MCF 10A (cell line): Measurements from ENCODE around the gene LDHAL6B. TPM values are rescaled to one million over a fixed set of nuclear protein-coding genes. Genes with fewer than 3 reads are reported as not detected.
A peak's percentile ranks its signal among the peaks of the same experiment; 100 is the strongest.

Experiments used
- BruUV-seq: library from RNA; stranded (reverse); fragments of 400-500 nt; replicated peaks from 2 replicates; lab custom pipeline; 2021; lab: Mats Ljungman, UMichigan
- CTCF ChIA-PET: fragments of 300-600 bp; sonication (Branson Sonifier 250); formaldehyde crosslinking; extraction: SDS; loops from one replicate; lab custom pipeline; 2021; ENCODE audit warnings: antibody characterized with exemption, inconsistent platforms; lab: Yijun Ruan, JAX
- POLR2A ChIA-PET: fragments of 300-600, 350-650 bp; sonication (Branson Sonifier 250); formaldehyde crosslinking; extraction: SDS; loops from one replicate; lab custom pipeline; 2020; ENCODE audit warnings: antibody characterized with exemption, inconsistent platforms; lab: Yijun Ruan, JAX
- DNase-seq: peaks from one replicate; pipeline ENCODE4 v3.0.0-alpha.2; 2018; ENCODE audit not compliant: unreplicated experiment
- H3K27ac Mint-ChIP-seq: one replicate; pipeline ENCODE4 v1.8.0; 2022; ENCODE audit warnings: mild to moderate bottlenecking, low read depth, mixed read lengths; ENCODE audit not compliant: unreplicated experiment
- H3K27me3 Mint-ChIP-seq: one replicate; pipeline ENCODE4 v1.8.0; 2022; ENCODE audit warnings: mixed read lengths; ENCODE audit not compliant: insufficient read depth, unreplicated experiment
- H3K36me3 Mint-ChIP-seq: one replicate; pipeline ENCODE4 v1.8.0; 2022; ENCODE audit warnings: mild to moderate bottlenecking, moderate library complexity, mixed read lengths; ENCODE audit not compliant: insufficient read depth, unreplicated experiment
- H3K4me1 Mint-ChIP-seq: one replicate; pipeline ENCODE4 v1.8.0; 2022; ENCODE audit warnings: mixed read lengths; ENCODE audit not compliant: insufficient read depth, unreplicated experiment
- H3K4me3 Mint-ChIP-seq: one replicate; pipeline ENCODE4 v1.8.0; 2022; ENCODE audit warnings: mild to moderate bottlenecking, moderate library complexity, mixed read lengths; ENCODE audit not compliant: unreplicated experiment
- H3K9me3 Mint-ChIP-seq: one replicate; pipeline ENCODE4 v1.8.0; 2022; ENCODE audit warnings: mixed read lengths; ENCODE audit not compliant: unreplicated experiment
- intact Hi-C: fragments of 100-400 bp; cut with micrococcal nuclease; formaldehyde crosslinking; loops from 2 replicates; pipeline ENCODE4 v1.14.1; 2022
- total RNA-seq: library from RNA; stranded (reverse); gene quantifications from 2 replicates; pipeline ENCODE4 v1.2.3, GENCODE V29; 2022
- TF ChIP-seq, protein P1 (sequence below): fragments of 200-600 bp; IDR thresholded peaks from one replicate; pipeline ENCODE4 v1.8.0; 2022; ENCODE audit warnings: antibody characterized with exemption, mild to moderate bottlenecking; ENCODE audit not compliant: unreplicated experiment

LDHAL6B gene
- total RNA-seq, 1 experiment from 2014 or later = not detected

DNA sequence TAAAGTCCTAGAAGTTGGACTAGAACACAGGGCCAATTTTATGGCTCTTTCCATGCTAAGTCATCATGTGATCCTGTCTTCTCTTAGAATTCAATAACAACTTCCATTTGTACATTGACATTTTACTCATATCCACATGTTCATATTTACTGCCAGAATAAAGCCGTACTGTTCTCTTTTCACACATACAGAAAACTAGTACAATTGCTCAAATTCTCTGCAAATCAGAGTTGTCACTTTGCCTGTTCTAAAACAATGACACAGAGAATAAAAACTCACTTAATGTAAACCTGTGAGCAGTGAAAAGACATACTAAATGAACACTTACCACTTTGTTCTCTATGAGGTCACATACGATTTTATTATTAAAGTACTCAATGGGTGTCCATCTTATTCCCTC is 3.5 kb downstream of the LDHAL6B start:
- TF ChIP-seq, protein P1, sequence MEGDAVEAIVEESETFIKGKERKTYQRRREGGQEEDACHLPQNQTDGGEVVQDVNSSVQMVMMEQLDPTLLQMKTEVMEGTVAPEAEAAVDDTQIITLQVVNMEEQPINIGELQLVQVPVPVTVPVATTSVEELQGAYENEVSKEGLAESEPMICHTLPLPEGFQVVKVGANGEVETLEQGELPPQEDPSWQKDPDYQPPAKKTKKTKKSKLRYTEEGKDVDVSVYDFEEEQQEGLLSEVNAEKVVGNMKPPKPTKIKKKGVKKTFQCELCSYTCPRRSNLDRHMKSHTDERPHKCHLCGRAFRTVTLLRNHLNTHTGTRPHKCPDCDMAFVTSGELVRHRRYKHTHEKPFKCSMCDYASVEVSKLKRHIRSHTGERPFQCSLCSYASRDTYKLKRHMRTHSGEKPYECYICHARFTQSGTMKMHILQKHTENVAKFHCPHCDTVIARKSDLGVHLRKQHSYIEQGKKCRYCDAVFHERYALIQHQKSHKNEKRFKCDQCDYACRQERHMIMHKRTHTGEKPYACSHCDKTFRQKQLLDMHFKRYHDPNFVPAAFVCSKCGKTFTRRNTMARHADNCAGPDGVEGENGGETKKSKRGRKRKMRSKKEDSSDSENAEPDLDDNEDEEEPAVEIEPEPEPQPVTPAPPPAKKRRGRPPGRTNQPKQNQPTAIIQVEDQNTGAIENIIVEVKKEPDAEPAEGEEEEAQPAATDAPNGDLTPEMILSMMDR = no peak
- H3K36me3 Mint-ChIP-seq = peaks cover 77% of the 10 kb centered on the region
- CTCF ChIA-PET = no interaction called here
- no peaks in the 10 kb centered on the region for H3K4me1 Mint-ChIP-seq
- no peaks in the 10 kb centered on the region for H3K27me3 Mint-ChIP-seq
- POLR2A ChIA-PET = no interaction called here
- no peak overlapping the region for H3K4me3 Mint-ChIP-seq
- no peaks in the 10 kb centered on the region for H3K9me3 Mint-ChIP-seq
- DNase-seq = no peak
- intact Hi-C loops = no loop called here
- no peak overlapping the region for H3K27ac Mint-ChIP-seq
- BruUV-seq = no TSS peak

- no TSS peak for BruUV-seq
- TF ChIP-seq, protein P1 = no peak
- Mint-ChIP-seq H3K4me1 (no peaks in the 10 kb centered on the region), H3K27me3 (no peaks in the 10 kb centered on the region), H3K36me3 (peaks cover 70% of the 10 kb centered on the region), H3K4me3 (no peak overlapping the region), H3K9me3 (no peaks in the 10 kb centered on the region), H3K27ac (no peak overlapping the region)
- intact Hi-C loops = no loop called here
- ChIA-PET POLR2A (no interaction called here), CTCF (interaction anchor here (2.3 kb wide), 1 partner anchor 30 kb away, joined by 4 read pairs; no protein-coding TSS in a partner anchor)
- no peak for DNase-seq
These were observed 10.3 kb downstream of the LDHAL6B start for GRCh38 chr15:59216911-59217310.

- TF ChIP-seq, protein P1 = no peak
- ChIA-PET POLR2A (no interaction called here), CTCF (interaction anchor here (0.5 to 2.3 kb wide), 3 partner anchors 29 to 1359 kb away, joined by 3 to 4 read pairs (median 4); no protein-coding TSS in a partner anchor)
These were observed 11.3 kb downstream of the LDHAL6B start for GRCh38 chr15:59217876-59218498.

GRCh38 chr15:59218710-59219109 is 12.1 kb downstream of the LDHAL6B start:
- TF ChIP-seq, protein P1 = no peak
- Mint-ChIP-seq H3K4me1 (no peaks in the 10 kb centered on the region), H3K9me3 (no peaks in the 10 kb centered on the region), H3K27ac (peak overlapping the region; percentile 10), H3K4me3 (no peak overlapping the region), H3K36me3 (peaks cover 74% of the 10 kb centered on the region), H3K27me3 (no peaks in the 10 kb centered on the region)
- ChIA-PET CTCF (interaction anchor here (1.3 kb wide), 1 partner anchor 28 kb away, joined by 3 read pairs; no protein-coding TSS in a partner anchor), POLR2A (interaction anchor here (0.6 kb wide), 1 partner anchor 34 kb away, joined by 3 read pairs; no protein-coding TSS in a partner anchor)
- no TSS peak for BruUV-seq
- DNase-seq = no peak
- intact Hi-C loops = no loop called here

More at GRCh38 chr15:59217876-59218498, 11.3 kb downstream of the LDHAL6B start:
- Mint-ChIP-seq H3K27me3 (no peaks in the 10 kb centered on the region), H3K36me3 (peaks cover 78% of the 10 kb centered on the region), H3K4me3 (no peak overlapping the region), H3K27ac (peak overlapping the region; percentile 10), H3K4me1 (no peaks in the 10 kb centered on the region), H3K9me3 (no peaks in the 10 kb centered on the region)
- intact Hi-C loops = no loop called here
- no peak for DNase-seq
- BruUV-seq = no TSS peak
